A673 (cell line): Measurements from ENCODE around the gene STARD9. TPM values are rescaled to one million over a fixed set of nuclear protein-coding genes. Genes with fewer than 3 reads are reported as not detected.

Source experiments
- BruUV-seq: library from RNA; stranded (reverse); fragments of 400-500 nt; replicated peaks from 2 replicates; lab custom pipeline; 2021; lab: Mats Ljungman, UMichigan
- CTCF ChIA-PET: fragments of 300-600 bp; sonication (Branson Sonifier 250); formaldehyde crosslinking; loops from one replicate; lab custom pipeline; 2022; ENCODE audit warnings: antibody characterized with exemption; lab: Charles Lee
- POLR2A ChIA-PET: fragments of 300-600 bp; sonication (Branson Sonifier 250); formaldehyde crosslinking; loops from one replicate; lab custom pipeline; 2022; ENCODE audit warnings: antibody characterized with exemption; ENCODE audit not compliant: low non-redundant PET; lab: Charles Lee
- DNase-seq: peaks from one replicate; pipeline ENCODE4 v3.0.0-alpha.2; 2015; ENCODE audit warnings: low spot score
- H3K27ac ChIP-seq: fragments of 200-600 bp; sonication (generic); 2 replicates; pipeline ENCODE4 v1.5.1; 2016; ENCODE audit warnings: mixed run types, low read depth, mild to moderate bottlenecking, mixed read lengths, antibody characterized with exemption, low read length; ENCODE audit not compliant: poor library complexity, severe bottlenecking
- H3K27me3 ChIP-seq: fragments of 200-600 bp; sonication (generic); replicated peaks from 2 replicates; pipeline ENCODE4 v1.6.1; 2017; ENCODE audit warnings: mixed run types, low read depth, mild to moderate bottlenecking, mixed read lengths, antibody characterized with exemption, low read length; ENCODE audit not compliant: insufficient read depth, poor library complexity
- H3K36me3 ChIP-seq: fragments of 200-600 bp; sonication (generic); 2 replicates; pipeline ENCODE4 v1.6.1; 2016; ENCODE audit warnings: mixed run types, mild to moderate bottlenecking, mixed read lengths, antibody characterized with exemption, low read length; ENCODE audit not compliant: insufficient read depth, poor library complexity, severe bottlenecking
- H3K4me1 ChIP-seq: fragments of 200-600 bp; sonication (generic); 2 replicates; pipeline ENCODE4 v1.6.1; 2017; ENCODE audit warnings: mixed run types, mild to moderate bottlenecking, mixed read lengths, antibody characterized with exemption, low read length; ENCODE audit not compliant: insufficient read depth, poor library complexity, severe bottlenecking
- H3K4me3 ChIP-seq: fragments of 200-600 bp; sonication (generic); 2 replicates; pipeline ENCODE4 v1.5.1; 2016; ENCODE audit warnings: low read depth, mixed run types, mild to moderate bottlenecking, mixed read lengths, low read length; ENCODE audit not compliant: poor library complexity, severe bottlenecking
- H3K9me3 ChIP-seq: fragments of 200-600 bp; sonication (generic); 2 replicates; pipeline ENCODE4 v1.6.1; 2016; ENCODE audit warnings: mixed run types, low read depth, mild to moderate bottlenecking, mixed read lengths, antibody characterized with exemption, low read length; ENCODE audit not compliant: poor library complexity, severe bottlenecking
- EZH2 ChIP-seq: fragments of 200-600 bp; sonication (generic); IDR thresholded peaks from 2 replicates; pipeline ENCODE4 v1.6.1; 2017; ENCODE audit warnings: borderline replicate concordance, low read depth, mild to moderate bottlenecking, mixed read lengths, antibody characterized with exemption, low read length; ENCODE audit not compliant: poor library complexity, severe bottlenecking
- intact Hi-C: fragments of 100-400 bp; cut with micrococcal nuclease; formaldehyde crosslinking; loops from one replicate; pipeline ENCODE4 v1.10.0; 2022; ENCODE audit not compliant: unreplicated experiment
- total RNA-seq: library from RNA; stranded (reverse); gene quantifications from 2 replicates; pipeline ENCODE4 v1.2.3, GENCODE V29; 2021
- TF ChIP-seq, protein P1 (sequence below): fragments of 300-800, 200-600 bp; sonication (generic); conservative IDR thresholded peaks from 2 replicates; pipeline ENCODE4 v1.5.1; 2017; ENCODE audit warnings: low read depth, mild to moderate bottlenecking, antibody characterized with exemption, low read length, moderate library complexity, mixed read lengths

Gene STARD9
- total RNA-seq, 1 experiment from 2014 or later: 12.0 TPM

DNA sequence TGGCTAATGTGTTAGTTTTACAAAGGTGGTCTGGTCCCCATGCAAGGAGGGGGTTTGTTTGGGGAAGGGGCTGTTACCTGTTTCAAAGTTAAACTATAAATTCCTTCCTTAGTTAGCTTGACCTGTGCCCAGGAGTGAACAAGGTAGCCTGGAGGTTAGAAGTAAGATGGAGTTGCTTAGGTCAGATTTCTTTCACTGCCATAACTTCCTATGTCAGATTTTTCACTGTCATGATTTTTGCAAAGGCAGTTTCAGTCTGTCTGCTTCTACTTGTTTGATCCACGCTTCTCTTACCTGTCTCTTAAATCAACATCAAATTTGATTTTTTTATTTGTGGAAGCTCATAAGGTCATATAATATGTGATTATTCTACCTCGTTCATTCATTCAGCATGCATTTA is 28.6 kb downstream of the STARD9 start:
- CTCF ChIA-PET: no interaction called here
- no peak for DNase-seq
- POLR2A ChIA-PET: no interaction called here
- H3K36me3 ChIP-seq: no peaks in the 10 kb centered on the region
- BruUV-seq: no TSS peak
- no peak overlapping the region for H3K27ac ChIP-seq
- no peaks in the 10 kb centered on the region for H3K27me3 ChIP-seq
- no peak overlapping the region for H3K4me3 ChIP-seq
- H3K9me3 ChIP-seq: no peaks in the 10 kb centered on the region
- no peak for TF ChIP-seq EZH2
- TF ChIP-seq, protein P1, sequence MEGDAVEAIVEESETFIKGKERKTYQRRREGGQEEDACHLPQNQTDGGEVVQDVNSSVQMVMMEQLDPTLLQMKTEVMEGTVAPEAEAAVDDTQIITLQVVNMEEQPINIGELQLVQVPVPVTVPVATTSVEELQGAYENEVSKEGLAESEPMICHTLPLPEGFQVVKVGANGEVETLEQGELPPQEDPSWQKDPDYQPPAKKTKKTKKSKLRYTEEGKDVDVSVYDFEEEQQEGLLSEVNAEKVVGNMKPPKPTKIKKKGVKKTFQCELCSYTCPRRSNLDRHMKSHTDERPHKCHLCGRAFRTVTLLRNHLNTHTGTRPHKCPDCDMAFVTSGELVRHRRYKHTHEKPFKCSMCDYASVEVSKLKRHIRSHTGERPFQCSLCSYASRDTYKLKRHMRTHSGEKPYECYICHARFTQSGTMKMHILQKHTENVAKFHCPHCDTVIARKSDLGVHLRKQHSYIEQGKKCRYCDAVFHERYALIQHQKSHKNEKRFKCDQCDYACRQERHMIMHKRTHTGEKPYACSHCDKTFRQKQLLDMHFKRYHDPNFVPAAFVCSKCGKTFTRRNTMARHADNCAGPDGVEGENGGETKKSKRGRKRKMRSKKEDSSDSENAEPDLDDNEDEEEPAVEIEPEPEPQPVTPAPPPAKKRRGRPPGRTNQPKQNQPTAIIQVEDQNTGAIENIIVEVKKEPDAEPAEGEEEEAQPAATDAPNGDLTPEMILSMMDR: no peak
- intact Hi-C loops: no loop called here
- peaks cover 33% of the 10 kb centered on the region for H3K4me1 ChIP-seq

DNA sequence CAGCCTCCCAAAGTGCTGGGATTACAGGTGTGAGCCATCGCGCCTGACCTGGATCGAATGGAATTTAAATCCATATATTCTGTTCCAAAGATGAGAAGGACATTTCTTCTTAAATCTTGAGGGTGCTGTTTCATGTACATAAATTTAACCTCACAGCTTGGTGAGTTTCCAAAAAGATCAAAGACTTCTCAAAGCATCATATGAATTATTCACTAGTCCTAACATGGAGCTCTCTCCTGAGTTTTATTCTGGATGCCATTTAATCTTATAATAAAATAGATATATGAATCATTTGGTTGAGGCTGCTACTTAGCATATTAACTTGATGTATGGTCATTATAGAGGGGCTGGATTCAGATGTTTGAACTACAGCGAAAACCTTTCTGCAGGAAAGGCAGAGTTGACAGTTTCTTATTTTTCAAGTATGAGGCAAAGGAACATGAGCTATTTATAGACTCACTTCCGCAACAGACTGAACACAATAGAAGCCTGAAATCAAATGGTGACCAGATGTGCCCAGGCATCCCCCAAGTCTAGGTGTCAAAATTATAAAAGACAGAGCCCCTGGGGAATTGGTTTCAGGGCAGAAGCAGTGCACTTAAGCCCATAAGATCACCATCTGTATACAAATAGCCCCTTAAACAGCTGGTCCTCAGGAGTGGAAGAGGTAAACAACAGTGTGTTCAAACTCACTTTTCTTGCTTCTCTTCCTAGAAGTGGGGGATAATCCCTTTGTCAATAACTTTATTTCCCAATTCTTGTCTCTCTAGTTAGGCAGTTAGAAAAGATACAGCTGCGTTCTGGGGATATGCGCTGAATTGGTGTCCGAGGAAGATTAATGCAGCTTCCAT is 29.7 kb downstream of the STARD9 start:
- BruUV-seq: no TSS peak
- Histone ChIP-seq H3K27me3 (no peaks in the 10 kb centered on the region), H3K9me3 (no peaks in the 10 kb centered on the region), H3K4me1 (peaks cover 39% of the 10 kb centered on the region), H3K4me3 (no peak overlapping the region), H3K27ac (peak overlapping the region; percentile 17), H3K36me3 (no peaks in the 10 kb centered on the region)
- CTCF ChIA-PET: no interaction called here
- intact Hi-C loops: no loop called here
- TF ChIP-seq EZH2: no peak
- TF ChIP-seq, protein P1: no peak
- POLR2A ChIA-PET: interaction anchor here (0.6 kb wide), 2 partner anchors 9 to 20 kb away, joined by 4 to 6 read pairs; no protein-coding TSS in a partner anchor
- DNase-seq: peak; percentile 61

DNA sequence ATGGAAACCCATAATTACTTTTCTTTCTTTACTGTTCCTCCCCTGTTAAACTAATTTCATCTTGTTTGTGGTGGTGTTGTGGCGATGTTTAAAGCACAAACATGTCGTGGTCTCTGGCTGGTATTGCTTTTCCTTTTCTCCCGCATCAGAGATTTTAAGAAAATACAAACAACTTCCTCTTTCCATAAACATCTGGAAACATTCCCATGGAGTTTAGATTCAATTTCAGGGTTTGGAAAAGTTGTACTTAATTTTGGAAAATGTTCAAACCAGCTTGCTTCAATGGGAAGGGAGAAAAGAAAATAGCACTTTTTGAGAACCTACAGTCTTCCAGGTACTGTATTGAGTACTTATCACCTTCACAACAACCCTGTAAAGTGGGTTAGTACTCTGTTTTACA is 30.4 kb downstream of the STARD9 start:
- Histone ChIP-seq H3K4me1 (peaks cover 39% of the 10 kb centered on the region), H3K27me3 (no peaks in the 10 kb centered on the region), H3K4me3 (no peak overlapping the region), H3K27ac (peak overlapping the region; percentile 17), H3K9me3 (no peaks in the 10 kb centered on the region), H3K36me3 (no peaks in the 10 kb centered on the region)
- intact Hi-C loops: no loop called here
- TF ChIP-seq, protein P1: no peak
- TF ChIP-seq EZH2: no peak
- CTCF ChIA-PET: no interaction called here
- no TSS peak for BruUV-seq
- no peak for DNase-seq
- POLR2A ChIA-PET: no interaction called here
